ENCODE measurements around the gene MR1.
"Not testable (repeated sequence)": the region's sequence is repeated elsewhere in the genome, so short reads cannot be mapped to it uniquely, and the experiment has no call there.

MR1 gene

DNA sequence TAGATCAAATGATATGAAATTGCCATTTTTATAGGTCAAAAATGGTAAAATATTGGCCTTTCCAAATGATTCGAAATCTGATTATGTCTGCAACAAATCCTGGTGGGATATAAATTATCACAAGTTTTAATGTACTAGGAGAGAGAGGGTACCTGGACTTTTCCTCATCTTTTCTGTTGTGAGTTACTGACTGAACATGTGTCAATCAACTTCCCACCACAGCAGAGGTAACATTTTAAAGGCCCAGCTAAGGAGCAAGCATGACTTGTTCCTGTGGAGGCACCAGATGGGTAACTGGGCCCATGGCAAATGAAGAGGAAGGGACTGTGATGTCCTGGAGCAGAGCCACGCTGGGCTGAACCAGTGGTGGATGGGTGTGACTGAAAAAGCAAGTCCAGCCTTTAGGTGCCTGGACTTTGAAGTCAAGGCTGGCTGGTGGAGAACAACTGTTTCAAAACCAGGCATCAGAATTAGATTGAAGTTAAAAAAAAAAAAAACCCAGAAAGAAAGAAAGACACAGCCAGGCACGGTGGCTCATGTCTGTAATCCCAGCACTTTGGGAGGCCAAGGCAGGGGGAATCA lies 6.6 kb downstream of the MR1 start:
- no peak for TF ChIP-seq GATA1 (IDR thresholded peaks at IDR 0.05; ENCODE audit: low read depth, low read length)
- no peak for TF ChIP-seq POLR2A (IDR thresholded peaks at IDR 0.05; ENCODE audit: low read length)
- peak in 1 of 2 experiments; percentile 9 for DNase-seq

DNA sequence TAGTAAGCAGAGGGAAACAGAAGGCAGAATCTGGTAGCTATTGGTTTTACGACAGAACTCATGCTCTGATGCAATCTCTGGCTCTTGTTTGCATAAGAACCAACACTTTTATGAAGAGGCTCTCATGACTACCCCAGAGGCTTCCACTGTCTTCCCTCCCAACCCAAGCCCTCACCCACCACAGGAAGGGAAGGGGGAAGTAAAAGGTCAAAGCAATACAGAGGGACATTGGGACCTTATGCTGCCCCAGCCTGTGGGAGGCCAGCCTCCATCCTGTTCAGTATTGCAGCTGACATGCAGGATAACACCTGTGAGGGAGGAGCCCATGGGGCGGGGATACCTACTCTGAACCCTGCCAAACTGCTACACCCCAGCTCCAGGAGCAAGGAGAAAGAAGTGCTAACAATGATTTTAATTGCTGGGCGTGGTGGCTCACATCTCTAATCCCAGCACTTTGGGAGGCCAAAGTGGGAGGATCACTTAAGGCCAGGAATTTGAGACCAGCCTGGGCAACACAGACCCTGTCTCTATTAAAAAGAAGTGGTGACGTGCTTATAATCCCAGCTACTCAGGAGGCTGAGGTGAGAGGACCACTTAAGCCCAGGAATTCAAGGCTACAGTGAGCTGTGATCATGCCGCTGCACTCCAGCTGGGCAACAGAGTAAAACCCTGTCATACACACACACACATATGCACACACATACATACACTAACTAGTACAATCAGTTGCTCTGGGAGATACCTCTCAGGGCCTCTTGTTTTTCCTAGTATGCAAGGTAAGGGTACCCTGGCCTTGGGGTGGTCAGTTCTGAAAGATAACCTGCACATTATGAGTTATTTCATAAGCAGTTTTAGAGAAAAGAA lies 9.5 kb downstream of the MR1 start:
- no peak for DNase-seq

DNA sequence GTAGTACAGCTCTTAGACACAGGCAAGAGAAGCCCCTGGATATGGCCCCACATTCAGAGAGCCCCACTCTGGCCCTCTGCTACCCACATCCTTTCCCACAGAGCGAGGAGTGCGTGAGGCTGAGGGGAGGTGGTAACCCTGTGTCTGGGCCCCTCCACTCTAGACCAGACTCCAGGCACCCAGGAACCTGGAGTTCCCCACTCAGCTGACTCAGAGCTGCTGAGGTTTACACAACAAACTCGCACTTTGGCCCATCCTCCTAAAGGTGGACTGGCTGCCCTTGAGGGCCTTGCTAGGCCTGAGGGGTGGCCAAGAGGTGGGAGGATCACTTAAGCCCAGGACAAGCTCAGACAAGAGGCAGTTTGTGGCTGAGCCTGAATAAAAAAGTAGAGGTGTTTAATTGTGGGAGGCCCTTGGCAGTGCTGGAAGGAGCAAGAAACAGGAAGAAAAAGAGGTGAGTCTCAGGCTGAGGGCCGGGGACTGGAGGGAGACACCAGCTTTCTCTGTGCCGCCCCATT lies 10.7 kb downstream of the MR1 start:
- TF ChIP-seq GATA1 (IDR thresholded peaks at IDR 0.05; ENCODE audit: low read depth, low read length): no peak
- TF ChIP-seq POLR2A (IDR thresholded peaks at IDR 0.05; ENCODE audit: low read length): no peak
- DNase-seq: no peak

More for the DNA sequence above, 9.5 kb downstream of the MR1 start:
- no peak for TF ChIP-seq GATA1 (IDR thresholded peaks at IDR 0.05; ENCODE audit: low read depth, low read length)
- no peak for TF ChIP-seq POLR2A (IDR thresholded peaks at IDR 0.05; ENCODE audit: low read length)

DNA sequence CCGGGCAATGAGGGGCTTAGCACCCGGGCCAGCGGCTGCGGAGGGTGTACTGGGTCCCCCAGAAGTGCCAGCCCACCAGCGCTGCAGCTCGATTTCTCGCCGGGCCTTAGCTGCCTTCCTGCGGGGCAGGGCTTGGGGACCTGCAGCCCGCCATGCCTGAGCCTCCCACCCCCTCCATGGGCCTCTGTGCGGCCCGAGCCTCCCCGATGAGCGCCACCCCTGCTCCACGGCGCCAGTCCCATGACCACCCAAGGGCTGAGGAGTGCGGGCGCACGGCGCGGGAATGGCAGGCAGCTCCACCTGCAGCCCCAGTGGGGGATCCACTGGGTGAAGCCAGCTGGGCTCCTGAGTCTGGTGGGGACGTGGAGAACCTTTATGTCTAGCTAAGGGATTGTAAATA lies 12.2 kb downstream of the MR1 start:
- not testable (repeated sequence) for DNase-seq

DNA sequence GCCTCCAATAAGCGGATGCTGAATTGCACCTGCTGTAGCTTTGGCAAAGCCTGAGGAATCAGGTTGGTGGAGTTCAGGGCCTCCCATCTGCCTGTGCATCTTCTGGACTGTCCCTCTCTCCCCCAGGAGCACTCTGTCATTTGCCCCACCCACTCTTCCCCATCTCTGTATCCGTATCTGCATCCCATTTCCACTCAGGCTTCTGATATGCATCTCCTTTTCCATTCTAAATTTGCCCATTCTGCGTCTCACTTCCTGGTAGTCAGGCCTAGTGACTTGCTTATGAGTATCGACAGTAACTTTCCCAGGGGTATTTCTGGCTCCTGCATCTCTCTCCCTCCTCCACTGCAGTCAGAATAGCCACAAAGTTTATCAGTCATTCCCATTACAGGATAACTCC lies 15.6 kb downstream of the MR1 start:
- TF ChIP-seq GATA1 (IDR thresholded peaks at IDR 0.05; ENCODE audit: low read depth, low read length) (no peak), POLR2A (IDR thresholded peaks at IDR 0.05; ENCODE audit: low read length) (no peak)
- DNase-seq: no peak

DNA sequence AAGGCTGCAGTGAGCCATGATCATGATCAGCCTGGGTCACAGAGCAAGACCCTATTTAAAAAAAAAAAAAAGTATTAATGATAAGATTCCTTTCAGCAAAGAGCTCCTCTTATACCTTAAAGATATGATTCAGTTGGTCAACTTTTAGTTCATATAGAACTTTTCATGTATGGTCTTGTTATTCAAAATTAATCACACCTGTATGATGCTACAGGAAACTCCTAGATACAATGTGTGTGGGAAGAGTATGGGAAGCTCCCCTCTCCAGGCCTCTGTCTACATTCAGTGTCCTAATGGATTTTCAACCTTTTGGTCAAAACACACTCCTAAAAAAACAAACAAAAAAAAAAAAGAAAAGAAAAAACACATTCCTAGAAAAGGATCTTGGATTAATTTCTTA lies 17.1 kb downstream of the MR1 start:
- no peak for DNase-seq
- TF ChIP-seq POLR2A (IDR thresholded peaks at IDR 0.05; ENCODE audit: low read length) (no peak), GATA1 (IDR thresholded peaks at IDR 0.05; ENCODE audit: low read depth, low read length) (no peak)

DNA sequence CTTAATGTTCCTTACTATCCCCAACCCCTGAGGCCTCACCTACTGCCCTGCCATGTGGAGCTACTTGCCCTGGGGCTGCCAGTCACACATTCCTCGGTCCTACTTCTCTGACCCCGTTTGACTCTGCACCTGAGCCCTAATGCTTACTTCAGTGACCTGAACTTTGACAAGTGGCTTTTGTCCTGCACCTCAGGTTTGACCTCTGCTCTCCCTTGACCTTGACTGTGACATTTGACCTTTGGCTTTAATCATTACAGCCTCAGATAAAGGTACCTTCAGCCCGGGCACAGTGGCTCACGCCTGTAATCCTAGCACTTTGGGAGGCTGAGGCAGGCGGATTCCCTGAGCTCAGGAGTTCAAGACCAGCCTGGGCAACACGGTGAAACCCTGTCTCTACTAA lies 22.8 kb downstream of the MR1 start:
- DNase-seq: no peak
- TF ChIP-seq POLR2A (IDR thresholded peaks at IDR 0.05; ENCODE audit: low read length) (no peak), GATA1 (IDR thresholded peaks at IDR 0.05; ENCODE audit: low read depth, low read length) (no peak)

DNA sequence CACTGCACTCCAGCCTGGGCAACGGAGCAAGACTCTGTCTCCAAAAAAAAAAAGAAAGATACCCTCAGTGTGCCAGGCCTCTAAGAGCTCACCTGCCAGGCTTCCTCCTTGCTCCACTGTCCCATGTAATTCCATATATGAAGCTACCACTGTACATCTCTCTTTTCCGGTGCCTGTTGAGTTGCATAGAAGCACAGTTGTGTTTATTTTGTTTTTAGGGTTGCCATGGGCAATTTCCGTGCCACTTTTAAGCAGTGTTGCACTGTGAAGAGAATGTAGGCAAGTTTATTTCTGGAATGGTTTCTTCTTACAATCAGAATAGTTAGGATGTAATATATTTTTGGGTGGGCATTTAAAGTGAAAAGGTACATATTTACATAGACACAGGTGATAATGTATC lies 23.3 kb downstream of the MR1 start:
- DNase-seq: no peak
- TF ChIP-seq POLR2A (IDR thresholded peaks at IDR 0.05; ENCODE audit: low read length) (no peak), GATA1 (IDR thresholded peaks at IDR 0.05; ENCODE audit: low read depth, low read length) (no peak)

DNA sequence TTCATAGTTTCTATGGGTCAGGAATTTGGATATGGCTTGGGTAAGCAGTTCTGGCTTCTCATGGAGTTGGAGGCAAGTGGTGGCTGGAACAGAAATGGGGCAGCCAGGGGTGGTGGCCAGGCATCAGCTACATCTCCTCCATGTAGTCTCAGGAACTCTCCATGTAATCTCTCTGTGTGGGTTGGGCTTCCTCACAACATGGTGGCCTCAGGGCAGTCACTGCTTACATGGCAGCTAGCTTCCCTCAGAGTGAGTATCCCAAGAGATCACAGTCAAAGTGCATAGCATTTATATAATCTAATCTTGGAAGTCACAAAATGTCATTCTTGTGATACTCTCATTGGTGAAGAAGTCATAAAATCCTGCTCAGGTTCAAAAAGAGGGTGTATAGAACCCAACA lies 25.7 kb downstream of the MR1 start:
- TF ChIP-seq POLR2A (IDR thresholded peaks at IDR 0.05; ENCODE audit: low read length) (no peak), GATA1 (IDR thresholded peaks at IDR 0.05; ENCODE audit: low read depth, low read length) (no peak)
- no peak for DNase-seq

DNA sequence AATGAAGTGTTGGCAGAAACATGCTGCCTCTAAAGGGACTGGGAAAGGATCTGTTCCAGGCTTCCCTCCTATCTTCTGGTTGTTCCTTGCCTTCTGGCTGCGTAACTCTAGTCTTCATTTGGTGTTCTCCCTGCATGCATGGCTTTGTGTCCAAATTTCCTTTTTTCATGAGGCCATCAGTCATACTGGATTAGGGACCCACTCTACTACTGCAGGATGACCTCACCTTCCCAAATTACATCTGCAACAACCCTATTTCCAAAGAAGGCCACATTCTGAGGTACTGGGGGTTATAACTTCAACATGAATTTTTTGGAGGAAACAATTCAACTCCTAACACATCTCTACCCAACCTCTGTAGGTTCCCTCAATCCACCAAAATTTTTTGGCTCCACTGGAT lies 26.3 kb downstream of the MR1 start:
- DNase-seq: no peak
- TF ChIP-seq POLR2A (IDR thresholded peaks at IDR 0.05; ENCODE audit: low read length) (no peak), GATA1 (IDR thresholded peaks at IDR 0.05; ENCODE audit: low read depth, low read length) (no peak)

DNA sequence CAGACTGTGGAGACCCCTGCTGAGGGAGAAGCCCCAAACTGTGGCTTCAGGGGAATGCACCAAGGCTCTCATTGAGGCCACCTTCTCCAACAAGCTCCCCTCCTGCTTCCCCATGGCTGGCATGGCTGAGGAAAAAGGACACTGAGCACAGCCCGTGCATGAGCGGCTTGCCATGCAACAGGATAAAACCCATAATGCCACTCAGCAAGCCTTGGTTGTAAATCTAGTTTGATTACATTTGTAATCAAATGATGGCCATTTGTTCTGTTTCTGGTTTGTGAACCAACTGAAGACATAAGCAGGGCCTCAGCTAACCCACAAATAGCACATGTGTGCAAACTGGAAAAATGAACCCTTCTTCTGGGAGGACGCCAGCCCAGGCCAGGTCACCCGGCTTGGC lies 27.2 kb downstream of the MR1 start:
- DNase-seq: not testable (repeated sequence)

DNA sequence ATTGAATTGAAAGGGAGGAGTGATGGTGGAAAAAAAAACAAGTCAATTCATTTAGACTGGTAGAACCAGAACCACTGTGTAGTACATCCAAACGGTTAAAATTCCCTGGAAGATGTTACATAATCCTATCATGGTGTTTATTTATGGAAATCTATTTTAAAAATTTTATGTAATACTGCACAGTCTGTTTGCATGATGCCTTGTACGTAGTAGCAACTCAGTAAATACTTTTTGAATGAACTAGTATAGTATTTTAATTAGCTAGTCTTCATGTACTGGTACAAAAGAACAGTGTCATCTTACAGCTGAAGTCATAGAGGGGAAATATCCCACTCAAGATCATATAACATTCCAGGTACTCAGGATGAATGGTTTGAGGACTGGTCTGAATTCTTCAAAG lies 27.7 kb downstream of the MR1 start:
- TF ChIP-seq POLR2A (IDR thresholded peaks at IDR 0.05; ENCODE audit: low read length) (no peak), GATA1 (IDR thresholded peaks at IDR 0.05; ENCODE audit: low read depth, low read length) (no peak)
- no peak for DNase-seq

DNA sequence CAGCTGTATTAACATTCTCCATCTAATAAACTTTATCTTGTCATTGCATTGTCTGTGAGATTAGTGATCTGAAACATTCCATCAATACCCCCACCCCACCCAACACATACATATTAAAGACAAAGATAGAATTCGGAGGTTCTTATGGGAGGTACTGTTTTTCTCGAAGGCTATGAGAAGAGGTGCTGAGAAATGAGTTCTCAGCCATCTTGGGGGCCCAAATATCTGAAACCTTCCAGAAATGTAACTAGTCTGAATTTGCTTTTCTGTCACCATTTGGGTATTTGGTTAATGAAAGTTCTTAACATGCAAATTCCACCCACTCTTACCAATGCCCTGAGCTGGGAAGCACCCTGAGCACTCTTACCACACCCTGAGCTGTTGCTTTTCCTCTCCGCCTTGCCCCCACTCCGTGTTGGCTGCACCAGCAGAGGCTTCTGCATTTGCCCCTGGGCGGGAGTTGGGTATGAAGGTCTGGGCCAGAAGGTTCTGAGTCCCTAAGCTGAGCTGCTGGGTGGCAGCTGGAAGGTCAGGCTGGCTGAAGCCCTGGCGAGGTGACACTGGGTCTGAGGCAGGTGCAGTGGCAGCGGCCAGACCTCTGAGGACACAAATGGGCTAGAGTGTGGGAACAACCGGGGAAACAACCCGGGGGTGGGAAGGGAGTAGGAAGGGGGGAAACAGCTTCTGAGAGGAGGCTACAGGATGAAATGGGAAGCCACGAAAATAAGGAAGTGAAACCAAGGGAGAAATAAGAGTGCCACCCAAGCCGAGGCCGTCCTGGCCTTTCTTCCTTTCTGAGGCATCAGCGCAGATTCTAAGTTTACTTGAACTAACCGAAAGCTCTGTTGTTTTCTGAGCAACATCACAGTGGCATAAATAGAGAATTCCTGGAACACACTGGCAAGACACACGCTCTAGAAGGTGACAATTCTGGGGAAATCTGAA lies 28.4 kb downstream of the MR1 start:
- TF ChIP-seq POLR2A (IDR thresholded peaks at IDR 0.05; ENCODE audit: low read length) (no peak), GATA1 (IDR thresholded peaks at IDR 0.05; ENCODE audit: low read depth, low read length) (no peak)
- no peak for DNase-seq

DNA sequence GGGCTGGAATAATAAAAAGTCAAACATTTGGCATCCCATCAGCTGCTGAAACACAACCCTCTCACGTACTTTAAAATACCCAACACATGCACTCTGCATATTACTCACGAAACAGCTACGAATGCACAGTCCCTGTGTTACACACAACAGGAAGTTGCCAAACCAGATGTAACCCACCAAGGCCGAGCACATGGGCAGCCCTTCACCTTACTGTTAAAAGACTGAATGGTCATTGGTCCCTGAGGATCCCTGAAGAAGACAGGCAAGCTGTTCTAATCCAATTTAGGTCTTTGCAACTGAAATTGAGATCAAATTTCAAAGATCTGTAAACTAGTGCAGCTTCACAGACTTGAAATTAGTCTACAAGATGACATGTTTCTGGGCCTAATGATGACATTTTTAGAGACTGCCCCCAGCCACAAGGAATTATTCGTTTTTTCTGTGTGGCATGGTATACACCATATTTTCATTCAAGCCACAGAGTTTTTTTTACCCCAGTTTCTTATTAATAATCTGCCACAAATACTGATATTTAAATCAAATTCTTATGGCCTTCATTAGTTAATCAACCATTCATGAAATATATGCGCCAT lies 29.1 kb downstream of the MR1 start:
- DNase-seq: no peak
- TF ChIP-seq GATA1 (IDR thresholded peaks at IDR 0.05; ENCODE audit: low read depth, low read length): no peak
- no peak for TF ChIP-seq POLR2A (IDR thresholded peaks at IDR 0.05; ENCODE audit: low read length)

Data from erythroblast (primary cell).